NCI-H460 (cell line): Measurements from ENCODE around the gene PHACTR1. TPM values are rescaled to one million over a fixed set of nuclear protein-coding genes. Genes with fewer than 3 reads are reported as not detected.
A peak's percentile ranks its signal among the peaks of the same experiment; 100 is the strongest.

Source experiments
- DNase-seq: peaks from one replicate; pipeline ENCODE4 v3.0.0-alpha.2; 2016; ENCODE audit warnings: low read depth; ENCODE audit errors: extremely low read depth
- total RNA-seq: library from RNA; depleted of rRNA; stranded (reverse); fragments of >200 nt; shearing (Covaris generic); gene quantifications from 2 replicates; pipeline ENCODE4 v1.2.3, GENCODE V29; 2014

PHACTR1 gene
- total RNA-seq, 1 experiment from 2014 or later, result not detected

DNA sequence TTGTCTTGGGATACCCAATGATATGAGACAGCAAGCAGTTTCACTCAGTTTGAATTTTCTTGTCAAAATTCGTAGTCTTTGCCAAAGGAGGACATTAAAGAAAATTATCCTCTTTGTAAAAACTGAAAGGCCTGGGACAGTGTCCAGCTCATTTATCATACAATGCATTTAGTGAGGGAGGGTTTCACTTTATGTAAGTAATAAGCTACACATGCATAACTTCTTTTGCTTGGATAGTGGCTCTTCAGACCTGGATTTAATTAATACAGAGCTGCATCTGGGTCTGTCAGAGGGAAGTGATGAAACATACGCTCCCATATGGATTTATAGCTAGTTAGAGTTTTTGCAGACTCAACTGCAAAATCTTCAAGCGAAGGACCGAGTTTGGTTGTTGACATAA lies 175.6 kb downstream of the PHACTR1 start:
- DNase-seq, result no peak

DNA sequence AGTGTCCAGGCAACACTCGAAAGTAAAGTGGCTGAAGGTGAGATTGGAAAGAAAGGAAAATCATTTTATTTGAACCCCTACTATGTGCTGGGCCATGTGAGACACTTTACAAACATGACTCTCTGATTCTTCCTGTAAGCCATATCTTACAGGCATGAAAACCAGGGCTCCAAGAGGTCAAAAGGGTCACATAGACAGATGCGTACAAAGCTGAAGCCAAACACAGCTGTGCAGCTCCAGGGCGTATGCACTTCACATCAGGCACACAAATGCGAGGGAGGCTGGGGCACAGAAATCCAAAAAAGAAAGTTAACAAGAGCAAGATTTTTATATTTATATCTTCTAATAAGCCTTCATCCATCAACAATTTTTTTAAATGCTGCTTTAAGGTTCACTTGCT lies 176.5 kb downstream of the PHACTR1 start:
- no peak for DNase-seq

DNA sequence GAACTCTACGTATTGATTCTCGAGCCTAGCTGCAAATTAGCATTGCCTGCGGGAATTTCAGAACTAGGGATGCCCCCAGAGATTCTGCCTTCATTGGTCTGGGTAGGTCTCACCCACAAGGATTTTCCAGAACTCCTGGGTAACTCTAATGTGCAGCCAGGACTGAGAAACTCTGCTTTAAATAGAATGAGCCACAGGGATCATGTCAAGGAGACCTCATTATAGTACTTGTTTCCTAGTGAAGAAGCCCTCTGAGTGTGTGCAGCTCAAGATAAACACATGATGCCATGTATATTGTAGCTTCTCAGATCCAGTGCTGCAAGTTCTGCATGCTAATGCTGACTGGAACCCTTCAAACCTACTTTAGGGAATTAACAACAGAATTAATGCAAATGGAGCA lies 179.2 kb downstream of the PHACTR1 start:
- DNase-seq, result no peak

DNA sequence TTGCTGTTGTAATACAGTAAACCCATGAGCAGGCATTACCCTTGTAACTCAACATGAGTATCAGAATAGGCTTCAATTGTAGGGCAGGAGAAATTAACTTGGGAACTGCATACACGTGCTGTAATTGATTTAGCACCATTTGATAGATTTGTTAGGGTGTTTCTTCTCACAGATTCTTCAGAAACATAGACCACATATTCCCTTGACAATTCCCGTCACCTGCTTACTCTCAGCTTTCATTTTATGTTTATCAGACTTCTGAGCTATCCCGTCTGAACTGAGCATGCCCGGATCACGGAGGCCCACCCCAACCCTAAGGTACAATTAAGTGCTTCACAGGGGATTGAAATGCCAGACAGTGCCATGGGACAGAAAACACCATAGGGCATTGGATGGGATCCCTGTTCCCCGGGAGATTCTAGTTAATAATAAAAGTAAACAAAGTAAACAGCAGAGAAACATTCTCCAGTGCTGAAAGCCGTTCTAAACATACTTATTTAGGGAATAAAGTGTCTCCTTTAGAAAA lies 179.7 kb downstream of the PHACTR1 start:
- no peak for DNase-seq

DNA sequence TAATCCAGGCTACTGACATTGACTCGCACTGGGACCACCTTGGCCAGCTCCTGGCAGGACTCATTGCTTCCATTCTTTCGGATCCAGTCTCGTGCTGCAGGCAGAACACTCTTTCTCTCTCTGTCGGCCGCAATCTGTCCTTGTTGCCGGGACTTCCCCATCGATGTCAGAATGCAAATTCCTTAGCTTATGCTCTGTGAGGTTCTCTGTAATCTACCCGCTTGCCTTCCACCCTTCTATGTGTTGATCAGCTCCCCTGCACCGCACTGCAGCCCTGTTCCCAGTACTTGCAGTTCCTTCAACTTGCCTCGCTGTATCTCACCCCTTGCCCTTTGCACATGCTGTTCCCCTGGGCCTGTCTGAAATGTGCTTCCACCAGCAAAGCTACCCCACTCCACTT lies 182.0 kb downstream of the PHACTR1 start:
- DNase-seq, result no peak

DNA sequence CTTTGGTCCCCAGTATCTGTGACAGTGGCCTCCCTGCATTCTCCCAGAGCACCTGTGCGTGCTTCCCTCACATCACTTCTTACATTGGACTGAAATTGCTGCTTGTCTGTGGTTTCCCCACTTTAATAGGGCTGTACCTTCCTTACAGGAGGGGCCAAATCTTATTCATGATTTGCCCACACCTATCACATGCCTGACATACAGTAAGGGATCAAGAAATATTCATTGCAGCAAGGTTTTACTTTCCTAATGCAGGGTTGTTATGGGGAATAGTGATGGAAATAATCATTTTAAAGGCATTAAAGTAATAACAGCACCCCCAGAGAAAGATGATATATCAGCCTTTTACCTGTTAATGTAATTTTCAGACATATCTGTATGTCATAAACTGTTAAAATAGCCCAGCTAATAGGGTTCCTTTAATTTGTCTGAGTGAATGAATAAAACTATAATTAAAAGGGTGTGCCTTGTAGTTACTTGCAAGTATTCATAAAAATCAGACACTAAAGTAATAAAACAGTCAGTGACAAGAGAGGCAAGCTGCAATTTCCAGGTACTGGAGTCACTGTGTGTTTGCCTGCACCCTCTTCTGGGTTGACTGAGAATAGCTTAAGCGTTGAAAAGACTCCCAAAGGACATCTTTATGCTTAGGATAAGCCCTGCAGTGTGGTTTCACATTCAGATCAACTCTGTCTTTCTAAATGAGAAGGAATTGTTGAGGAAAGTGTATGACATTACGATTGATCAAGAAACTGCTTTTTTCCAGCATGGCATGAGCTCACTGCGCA lies 182.7 kb downstream of the PHACTR1 start:
- DNase-seq, result no peak

DNA sequence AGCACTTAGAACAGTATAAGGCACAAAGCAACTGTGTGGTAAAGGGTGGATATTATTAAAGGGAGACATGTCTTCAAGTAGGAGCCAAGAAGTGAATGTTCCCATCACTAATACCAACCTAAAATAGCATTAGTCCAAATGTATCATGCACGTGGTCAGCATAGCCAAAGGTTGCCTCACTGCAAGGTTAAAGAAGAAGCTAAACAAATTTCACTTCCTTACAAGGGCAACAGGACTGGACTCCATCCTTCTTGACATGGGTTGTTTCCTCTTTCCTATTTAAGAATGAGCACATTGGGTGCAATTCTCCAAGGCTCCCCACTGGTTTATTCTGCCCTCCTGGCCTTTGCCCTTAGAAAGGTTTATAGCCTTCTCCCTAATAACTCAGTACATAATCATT lies 186.7 kb downstream of the PHACTR1 start:
- DNase-seq, result no peak

DNA sequence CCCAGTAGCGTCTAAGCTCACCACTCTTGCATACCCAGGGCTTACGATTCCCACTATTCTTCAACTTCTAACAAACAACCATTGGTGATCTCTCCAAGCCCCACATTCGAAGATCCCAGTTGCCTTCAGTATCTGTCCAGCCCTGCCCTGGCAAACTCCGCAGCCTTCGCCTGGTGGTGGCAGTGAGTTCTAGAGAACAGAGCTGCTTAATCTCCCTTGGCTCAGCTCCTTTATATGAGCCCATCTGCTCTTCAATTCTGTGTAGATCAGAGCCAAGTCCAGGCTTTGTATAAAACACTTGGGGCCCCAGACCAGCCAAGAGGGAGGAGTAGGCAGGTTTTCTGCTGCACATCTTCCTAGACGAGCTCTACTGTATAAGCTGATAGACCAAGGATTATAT lies 193.3 kb downstream of the PHACTR1 start:
- no peak for DNase-seq

DNA sequence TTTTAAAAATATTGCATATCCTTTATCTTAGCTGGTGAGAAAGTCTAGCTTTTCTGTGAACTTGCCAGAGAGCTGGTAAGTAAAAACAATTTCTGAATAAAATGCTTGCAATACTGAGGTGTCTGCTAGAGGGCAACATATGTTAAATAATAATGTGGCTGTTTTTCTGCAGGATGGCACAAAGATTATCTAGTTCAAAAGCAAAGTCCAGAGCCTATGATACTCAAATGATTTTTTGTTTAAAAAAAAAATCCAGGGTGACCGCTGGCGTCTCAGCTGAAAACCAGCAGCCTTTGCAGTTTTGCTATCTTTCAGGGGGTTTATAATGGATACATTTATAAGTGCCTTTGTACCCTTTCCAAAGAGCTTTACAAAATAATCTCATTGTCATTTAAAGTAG lies 194.9 kb downstream of the PHACTR1 start:
- DNase-seq, result peak; percentile 8

DNA sequence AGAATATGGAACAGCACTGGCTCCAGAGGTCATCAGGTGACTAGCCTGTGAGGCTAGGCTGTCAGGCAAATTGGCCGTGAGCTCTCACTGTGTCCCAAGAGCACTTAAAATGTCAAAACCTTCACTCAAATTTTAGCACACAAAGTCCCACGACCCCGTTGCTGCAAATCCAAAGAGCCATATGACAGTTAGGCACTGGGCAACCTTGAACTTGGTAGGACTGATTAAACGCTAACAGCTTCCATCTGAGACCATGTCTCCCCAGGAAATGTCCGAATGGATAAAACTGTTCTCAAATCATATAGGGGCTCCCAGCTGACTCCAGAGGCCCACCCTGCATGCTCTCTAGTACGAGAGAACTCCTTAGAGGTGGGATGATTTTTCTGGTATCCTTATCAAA lies 196.6 kb downstream of the PHACTR1 start:
- DNase-seq, result no peak

DNA sequence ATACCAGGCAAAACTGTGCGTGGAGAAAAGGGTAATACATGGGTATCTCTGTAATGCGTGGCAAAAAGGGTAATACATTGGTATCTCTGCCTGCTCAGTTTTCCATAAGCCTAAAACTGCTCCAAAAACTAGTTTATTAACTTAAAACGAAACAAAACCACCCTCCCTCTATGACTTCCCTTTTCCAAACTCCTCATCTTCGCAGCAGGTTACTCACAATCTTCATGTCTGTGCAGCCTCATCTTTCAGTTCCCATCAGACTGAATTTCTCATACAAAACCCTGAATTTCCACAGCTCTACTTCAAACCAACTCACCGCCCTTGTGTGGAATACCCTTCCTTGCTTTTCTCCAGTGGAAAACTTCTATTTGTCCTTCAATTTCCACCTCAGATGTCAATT lies 199.4 kb downstream of the PHACTR1 start:
- DNase-seq, result no peak

DNA sequence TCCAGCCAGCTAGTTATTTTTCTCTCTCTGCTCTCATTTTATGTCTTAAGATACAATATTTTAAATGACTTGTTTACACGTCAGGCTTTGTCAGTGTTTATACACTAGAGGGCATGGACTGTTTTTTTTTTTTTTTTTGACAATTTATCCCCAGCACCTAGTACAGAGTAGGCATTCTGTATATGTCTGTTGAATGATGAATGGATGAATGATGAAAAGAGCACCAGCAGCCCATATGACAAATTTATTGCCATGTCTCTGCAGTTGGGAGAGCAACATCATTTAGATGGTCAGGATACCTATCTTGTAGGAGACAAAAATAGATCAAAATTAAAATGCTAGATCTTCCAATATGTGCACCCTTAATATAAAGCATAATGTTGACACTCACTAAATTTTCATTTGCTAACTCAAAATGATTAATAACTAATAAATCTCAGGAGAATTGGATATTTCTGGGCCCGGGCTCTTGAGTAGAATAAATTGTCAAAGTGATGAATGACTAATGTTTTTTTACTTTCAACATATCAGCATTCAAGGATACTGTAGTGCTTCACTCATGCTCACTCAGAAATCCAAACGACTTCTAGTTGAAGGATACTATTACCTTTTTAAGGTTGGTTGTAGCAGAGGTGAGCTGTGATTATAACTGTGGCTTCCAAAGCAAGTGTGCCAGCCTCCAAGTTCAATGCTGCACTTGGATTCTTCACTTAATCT lies 200.0 kb downstream of the PHACTR1 start:
- no peak for DNase-seq

DNA sequence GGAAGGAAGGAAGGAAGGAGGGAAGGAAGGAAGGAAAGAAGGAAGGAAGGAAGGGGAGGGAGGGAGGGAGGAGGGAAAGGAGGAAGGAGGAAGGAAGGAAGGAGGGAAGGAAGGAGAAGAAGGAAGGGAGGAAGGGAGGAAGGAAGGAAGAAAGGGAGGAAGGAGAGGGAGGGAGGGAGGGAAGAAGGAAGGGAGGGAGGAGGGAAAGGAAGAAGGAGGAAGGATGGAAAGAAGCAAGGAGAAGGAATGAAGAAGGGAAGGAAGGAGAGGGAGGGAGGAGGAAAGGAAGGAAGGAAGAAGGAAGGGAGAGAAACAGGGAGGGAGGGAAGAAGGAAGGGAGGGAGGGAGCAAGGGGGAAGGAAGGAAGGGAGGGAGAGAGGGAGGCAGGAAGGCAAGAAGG lies 204.9 kb downstream of the PHACTR1 start:
- no peak for DNase-seq

DNA sequence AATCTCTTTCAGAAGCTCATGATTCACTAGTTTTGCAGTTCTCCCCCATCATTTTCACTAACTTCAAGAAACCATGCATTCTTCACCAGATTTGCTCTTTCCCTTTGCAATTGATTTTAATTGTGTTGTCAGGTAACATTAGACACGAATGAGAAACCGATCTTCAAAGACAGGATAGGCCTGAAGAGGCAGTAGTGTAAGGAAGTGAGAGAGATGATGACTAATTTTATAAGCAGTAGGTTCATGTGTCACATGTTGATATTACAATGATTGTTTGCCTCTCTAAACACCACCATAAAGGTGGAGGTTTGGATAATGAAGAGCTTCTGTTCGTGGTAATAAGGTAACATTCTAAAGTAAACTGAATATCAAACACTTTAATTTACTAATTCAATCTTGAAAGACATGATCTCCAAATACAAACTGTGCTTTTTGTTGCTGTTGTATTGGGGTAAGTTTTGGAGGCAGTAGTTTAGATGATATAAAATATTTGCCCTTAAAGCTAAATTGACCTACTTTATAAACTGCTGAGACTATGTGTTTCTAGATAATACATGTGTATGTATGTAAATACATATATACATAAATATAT lies 207.2 kb downstream of the PHACTR1 start:
- no peak for DNase-seq

DNA sequence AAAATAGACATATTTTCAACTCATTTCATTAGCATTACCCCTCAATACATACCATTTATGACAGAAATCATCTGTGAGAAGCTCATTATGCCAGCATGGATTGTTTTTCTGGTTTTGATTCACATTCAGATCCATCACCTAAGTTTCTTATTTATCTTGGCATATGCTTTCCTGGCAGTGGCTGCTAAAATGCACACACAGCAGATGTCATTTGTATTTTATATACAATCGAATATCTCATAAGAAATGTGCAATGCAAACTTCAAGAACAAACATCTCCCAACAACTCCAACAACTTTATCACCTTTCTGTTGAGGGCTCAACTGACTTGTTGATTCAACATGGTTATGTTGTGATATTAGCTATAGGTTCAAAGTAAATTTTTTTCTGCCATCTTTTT lies 208.3 kb downstream of the PHACTR1 start:
- DNase-seq, result no peak

DNA sequence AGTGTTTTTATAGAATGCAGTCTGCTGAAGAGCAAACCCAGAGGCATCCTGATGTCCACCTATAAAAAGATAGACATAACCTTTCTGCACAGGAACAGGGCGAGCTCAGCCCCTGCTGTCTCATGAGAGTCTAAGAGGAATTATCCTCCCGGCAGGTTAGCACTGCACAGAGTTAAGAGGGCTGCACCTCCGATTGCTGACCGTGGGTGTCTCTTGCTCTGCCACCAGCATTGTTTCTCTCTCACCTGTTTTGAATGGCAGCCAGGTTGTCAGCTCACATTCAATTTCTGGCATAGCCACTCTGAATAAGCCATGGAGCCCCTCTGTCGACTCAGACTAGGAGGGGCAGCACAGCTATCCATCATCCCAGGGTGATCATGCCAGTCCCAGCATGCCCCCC lies 211.2 kb downstream of the PHACTR1 start:
- DNase-seq, result no peak

DNA sequence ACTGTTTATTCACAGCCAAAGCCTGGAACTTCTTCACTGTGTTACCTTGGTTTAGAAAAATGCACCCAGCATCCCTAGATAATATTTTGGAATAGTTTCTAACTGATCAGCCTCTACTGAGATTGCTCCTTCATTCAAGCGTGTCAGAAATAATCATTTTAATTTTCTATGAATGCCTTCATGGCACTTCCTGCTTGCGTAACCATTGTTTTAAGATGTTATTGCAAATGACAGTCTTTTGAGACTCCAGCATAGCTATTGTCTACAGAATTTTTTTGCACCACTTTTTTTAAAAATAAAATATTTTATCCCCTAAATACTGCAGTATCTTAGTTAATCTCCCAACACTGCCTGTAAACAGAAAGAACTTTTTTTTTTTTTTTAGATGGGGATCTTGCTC lies 213.1 kb downstream of the PHACTR1 start:
- DNase-seq, result no peak

DNA sequence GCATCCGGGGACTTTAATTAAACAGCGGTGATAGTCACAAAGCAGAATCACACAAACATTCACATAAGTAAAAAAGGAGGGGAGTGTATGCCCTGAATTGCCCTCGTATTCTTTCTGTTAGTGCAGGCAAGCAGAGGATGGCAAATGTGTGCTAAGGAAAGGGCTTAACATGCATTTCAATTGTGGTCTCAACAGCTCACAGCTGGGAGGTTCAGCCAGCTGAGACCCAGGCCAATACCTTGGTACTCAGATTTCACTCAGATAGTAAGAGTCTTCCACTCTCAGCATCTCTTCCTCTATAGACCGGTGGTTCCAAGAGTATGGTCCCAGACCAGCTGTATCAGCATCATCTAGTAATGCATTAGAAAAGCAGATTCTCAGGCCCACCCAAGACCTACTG lies 215.1 kb downstream of the PHACTR1 start:
- DNase-seq, result no peak

DNA sequence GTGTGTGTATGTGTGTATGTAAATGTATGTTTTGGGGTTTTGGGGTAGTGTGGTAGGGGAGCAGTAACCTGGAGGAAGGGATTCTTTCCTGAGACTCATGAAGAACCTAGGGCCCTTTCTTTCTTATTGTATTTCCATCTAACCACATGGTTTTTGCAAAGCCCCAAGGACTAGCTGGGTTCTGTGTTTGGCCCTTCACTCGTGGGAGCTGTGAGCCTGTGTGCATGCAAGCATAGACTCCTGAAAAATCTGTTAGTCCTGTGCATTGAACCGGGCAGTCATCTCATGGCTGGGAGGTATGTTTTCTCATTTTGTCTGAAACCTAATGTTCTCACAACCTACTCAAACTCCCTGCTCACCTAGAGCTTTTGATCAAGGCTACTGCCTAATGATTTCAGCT lies 219.1 kb downstream of the PHACTR1 start:
- DNase-seq, result no peak

DNA sequence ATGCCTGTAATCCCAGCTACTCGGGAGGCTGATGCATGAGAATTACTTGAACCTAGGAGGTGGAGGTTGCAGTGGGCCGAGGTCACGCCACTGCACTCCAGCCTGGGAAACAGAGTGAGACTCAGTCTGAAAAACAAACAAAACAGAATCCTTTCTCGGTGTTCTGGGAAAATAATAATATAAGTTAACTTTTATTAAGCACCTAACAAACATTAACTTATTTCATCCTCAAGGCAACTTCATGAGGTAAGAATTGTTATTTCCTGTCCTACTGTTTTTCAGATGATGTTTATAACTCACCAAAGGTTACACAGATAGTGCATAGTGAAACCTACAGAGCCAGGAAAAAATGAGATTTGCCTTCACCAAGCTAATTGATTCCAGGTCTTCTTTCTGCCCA lies 221.4 kb downstream of the PHACTR1 start:
- DNase-seq, result no peak

DNA sequence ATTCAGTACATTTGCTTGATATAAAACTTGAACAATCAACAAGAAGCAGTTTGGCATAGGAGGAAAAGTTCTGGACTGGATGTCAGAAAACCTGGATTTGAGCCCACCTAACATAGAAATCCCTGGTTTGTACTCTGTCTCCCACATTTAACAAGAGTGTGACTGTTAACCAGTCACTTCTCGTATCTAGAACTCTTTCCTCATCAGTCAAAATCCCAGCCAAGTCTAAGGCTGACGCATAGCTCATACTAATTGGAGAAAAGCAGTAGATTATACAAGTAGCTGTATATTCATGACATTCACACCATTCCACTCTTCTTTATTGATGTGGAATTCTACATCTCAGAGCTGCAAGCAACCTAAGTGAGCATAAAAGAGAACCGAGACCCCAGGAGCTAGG lies 222.7 kb downstream of the PHACTR1 start:
- DNase-seq, result no peak

DNA sequence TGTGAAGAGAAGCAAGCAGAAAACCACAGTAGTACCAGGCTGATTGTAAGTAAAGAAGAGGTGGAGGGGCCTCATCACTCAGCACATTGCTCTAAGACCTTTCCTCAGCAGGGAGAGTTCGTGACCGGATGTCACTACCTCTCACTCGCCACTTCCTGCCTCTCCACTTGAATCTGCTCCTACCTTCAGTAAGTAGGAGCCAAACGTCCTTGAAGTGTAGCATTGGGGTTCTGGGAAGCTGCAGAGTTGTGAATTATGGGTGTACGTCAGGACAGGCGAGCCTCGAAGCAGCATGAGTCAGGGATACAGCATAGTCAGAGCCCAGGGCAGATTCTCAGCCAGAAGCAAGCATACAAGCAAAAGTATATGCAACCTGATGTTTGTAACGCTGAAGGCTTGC lies 224.9 kb downstream of the PHACTR1 start:
- DNase-seq, result no peak
